Vagina (tissue), 2 donors: ENCODE results near the gene MXRA7.

Experiments
- CTCF ChIP-seq, 3 experiments: fragments of 450-650 bp in 2 of 3; fragments of 200-600 bp in 1 of 3; sonication (generic) in 1 of 3; IDR thresholded peaks; one replicate each; pipeline ENCODE4 v1.5.1; 2017 to 2019; ENCODE audit warnings: antibody characterized with exemption in 3 of 3, mild to moderate bottlenecking in 2 of 3, moderate library complexity in 2 of 3
- POLR2A ChIP-seq, 2 donors: fragments of 450-650 bp; IDR thresholded peaks; one replicate each; pipeline ENCODE4 v1.6.1; 2017; ENCODE audit warnings: antibody characterized with exemption in 2 of 2, mild to moderate bottlenecking in 2 of 2, moderate library complexity in 2 of 2
- POLR2AphosphoS5 ChIP-seq, 2 donors: sonication (generic); formaldehyde crosslinking; IDR thresholded peaks; one replicate each; pipeline ENCODE4 v1.9.0; 2017; ENCODE audit warnings: antibody characterized with exemption in 2 of 2, mild to moderate bottlenecking in 2 of 2, low read depth in 1 of 2; ENCODE audit not compliant: insufficient read depth in 1 of 2

- TF ChIP-seq CTCF (IDR thresholded peaks at IDR 0.05) (no peak), POLR2AphosphoS5 (IDR thresholded peaks at IDR 0.05; ENCODE audit: insufficient read depth in 1 of 2, low read depth in 1 of 2) (no peak), POLR2A (IDR thresholded peaks at IDR 0.05) (no peak)
These were observed 22.8 kb upstream of the MXRA7 start for GRCh38 chr17:76733618-76733957.
